GM20431 (cell line): ENCODE data around the gene ZDHHC1.

Source experiments
- in situ Hi-C: fragments of 300-500 bp; cut with MseI, MboI; formaldehyde crosslinking; loops from one replicate; pipeline ENCODE4 v1.15.0; 2020; ENCODE audit warnings: low sequenced_read_pairs; ENCODE audit not compliant: unreplicated experiment

Gene ZDHHC1

DNA sequence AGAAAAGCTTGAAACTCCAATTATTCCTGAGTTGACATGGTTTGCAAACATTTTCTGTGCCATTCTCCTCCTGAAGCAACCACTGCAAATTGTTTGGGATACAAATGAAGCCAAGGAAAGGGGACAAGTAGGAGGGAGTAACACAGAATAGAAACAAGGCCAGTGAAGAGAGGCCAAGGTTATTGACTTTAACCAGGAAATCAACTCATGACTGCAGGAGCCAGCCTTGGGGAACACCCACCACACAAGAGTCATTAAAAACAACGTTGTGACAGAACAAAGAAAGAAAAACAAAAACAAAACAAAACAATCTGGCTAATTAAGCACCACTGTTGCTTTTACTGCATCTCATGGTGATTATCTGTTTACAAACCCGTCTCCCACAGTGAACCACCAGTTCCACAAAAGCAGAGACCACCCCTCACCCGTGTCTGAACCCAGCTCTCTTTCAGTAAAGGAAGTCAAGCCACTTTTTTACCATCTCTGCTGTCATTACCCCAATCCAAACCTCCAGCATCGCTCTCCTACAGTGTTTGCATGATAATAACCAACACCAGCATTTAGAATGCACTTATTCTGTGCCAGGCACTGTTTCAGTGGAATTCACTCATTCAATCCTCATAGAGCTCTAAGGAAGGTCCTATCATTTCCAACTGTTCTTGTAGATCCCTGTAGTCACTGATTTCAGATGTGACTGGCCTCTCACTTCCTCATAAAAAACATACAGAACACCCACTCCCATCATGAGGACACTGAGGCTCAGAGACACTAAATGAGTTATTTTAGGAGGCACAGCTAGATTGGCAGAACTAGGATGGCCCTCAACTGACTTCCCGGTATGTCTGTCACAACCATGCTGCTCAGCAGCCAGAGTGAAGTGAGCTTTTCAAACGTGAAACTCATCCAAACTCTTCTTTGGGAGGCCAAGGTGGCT is 2.0 kb downstream of the ZDHHC1 start:
- in situ Hi-C loops: no loop called here

- in situ Hi-C loops: no loop called here
These were observed 4.0 kb downstream of the ZDHHC1 start for GRCh38 chr16:67412294-67412693.

DNA sequence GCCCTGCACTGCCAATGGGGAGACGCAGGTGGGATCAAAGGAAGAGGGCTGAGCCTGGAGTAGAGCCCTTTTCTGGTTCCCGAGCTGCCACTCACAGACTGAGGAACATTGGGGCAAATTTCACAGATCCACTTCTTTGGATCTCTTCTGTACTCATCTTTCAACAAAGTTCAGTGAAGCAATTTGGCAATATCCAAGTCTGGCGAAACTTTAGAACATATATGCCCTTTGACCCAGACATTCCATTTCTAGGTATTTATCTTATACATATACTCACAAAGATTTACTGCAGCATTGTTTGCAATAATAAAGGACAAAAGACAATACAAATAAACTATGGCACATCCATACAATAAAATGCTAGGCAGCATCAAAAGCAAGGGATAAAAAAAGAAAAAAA is 4.9 kb downstream of the ZDHHC1 start:
- in situ Hi-C loops: no loop called here

DNA sequence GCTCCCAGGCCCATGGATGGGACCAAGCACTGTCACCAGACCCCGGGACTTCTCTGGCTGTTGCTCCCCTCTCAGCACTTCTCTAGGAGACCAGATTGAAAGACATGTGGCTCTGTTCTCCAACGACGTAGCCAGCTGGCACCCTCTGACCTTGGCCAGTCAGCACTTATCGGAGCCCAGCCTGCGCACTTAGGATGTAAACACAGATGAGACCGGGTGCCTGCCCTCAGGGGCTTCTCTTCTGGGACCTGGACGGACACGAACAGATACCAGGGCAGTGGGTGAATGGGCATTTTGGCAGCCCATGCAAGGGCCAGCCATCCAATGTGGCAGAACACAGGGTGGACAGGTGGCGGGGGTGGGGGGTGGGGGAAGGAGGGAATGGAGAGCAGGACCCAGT is 6.6 kb downstream of the ZDHHC1 start:
- in situ Hi-C loops: no loop called here

- in situ Hi-C loops: no loop called here
These were observed 8.4 kb downstream of the ZDHHC1 start for GRCh38 chr16:67407788-67408452.

GRCh38 chr16:67407176-67407787 is 9.0 kb downstream of the ZDHHC1 start:
- in situ Hi-C loops: no loop called here

DNA sequence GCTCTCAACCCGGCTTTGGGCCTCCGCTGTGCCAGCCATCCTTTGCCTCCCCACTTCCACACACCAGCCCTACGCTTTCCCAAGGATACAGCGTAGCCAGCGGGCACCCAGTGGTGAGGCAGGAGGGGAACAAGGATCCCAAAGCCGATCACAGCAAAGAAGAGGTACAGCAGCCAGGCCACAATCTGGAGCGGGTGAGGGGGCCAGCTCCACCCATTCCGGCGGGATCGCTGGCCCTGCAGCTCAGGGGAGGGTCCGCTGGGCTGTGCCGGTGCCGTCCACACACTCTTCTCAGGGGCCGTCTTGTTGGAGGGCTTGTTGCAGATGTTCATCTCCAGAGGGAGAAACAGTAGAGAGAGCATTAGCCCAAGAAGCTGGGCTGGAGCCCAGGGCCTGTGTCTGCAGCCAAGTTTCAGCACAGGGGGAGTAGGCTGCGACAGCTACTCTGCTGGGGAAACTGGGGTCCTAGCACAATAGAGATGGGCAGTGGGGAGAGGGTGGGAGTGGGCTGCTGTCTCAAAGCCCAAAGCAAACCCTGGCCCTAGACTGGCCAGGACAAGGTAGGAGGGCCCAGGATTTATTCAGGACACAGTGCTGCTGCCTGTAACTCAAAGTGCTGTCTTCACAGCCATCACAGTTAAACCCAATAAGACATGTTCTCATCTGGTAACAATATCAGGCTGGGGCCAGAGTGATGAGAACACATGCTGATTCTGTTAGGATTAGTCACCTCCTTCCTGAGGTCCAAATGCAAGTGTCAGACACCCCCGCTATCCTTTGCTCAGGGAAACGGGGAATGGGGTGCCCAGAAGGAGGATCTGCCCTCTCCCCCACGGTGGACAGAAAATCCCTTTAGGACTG is 9.9 kb downstream of the ZDHHC1 start:
- in situ Hi-C loops: no loop called here

GRCh38 chr16:67405336-67405735 is 10.9 kb downstream of the ZDHHC1 start:
- in situ Hi-C loops: no loop called here

- in situ Hi-C loops: no loop called here
These were observed 11.5 kb downstream of the ZDHHC1 start for GRCh38 chr16:67404740-67405226.

DNA sequence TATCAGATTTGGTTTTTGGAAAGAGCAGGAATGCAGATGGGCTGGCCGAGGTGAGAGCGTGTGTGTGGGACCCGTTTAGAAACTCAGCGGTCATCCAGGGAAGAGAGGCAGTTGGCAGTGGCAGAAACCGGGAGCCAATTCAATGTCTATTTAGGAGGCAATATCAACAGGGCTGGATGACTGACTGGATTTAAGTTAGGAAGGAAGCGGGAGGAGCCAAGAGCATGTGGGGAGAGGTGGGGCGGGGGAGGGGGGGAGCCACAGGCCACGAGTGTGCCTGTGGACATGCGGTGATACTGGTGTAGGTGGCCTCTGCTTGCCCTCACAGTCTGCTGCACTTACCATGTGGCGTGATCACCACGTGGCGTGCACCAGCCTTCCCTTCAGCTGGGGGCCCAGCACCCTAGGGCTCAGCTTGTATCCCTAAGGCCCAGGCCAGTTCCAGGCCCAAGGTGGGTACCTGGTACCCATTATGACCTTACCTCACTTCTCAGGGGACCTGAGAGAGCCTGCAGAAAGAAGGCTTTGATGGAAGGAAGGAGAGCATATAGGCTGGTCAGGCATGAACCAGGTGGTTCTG is 12.2 kb downstream of the ZDHHC1 start:
- in situ Hi-C loops: no loop called here

GRCh38 chr16:67400901-67401300 is 15.4 kb downstream of the ZDHHC1 start:
- in situ Hi-C loops: no loop called here

- in situ Hi-C loops: no loop called here
These were observed 16.2 kb downstream of the ZDHHC1 start for GRCh38 chr16:67399749-67400704.

- in situ Hi-C loops: no loop called here
These were observed 17.0 kb downstream of the ZDHHC1 start for GRCh38 chr16:67399218-67399733.

DNA sequence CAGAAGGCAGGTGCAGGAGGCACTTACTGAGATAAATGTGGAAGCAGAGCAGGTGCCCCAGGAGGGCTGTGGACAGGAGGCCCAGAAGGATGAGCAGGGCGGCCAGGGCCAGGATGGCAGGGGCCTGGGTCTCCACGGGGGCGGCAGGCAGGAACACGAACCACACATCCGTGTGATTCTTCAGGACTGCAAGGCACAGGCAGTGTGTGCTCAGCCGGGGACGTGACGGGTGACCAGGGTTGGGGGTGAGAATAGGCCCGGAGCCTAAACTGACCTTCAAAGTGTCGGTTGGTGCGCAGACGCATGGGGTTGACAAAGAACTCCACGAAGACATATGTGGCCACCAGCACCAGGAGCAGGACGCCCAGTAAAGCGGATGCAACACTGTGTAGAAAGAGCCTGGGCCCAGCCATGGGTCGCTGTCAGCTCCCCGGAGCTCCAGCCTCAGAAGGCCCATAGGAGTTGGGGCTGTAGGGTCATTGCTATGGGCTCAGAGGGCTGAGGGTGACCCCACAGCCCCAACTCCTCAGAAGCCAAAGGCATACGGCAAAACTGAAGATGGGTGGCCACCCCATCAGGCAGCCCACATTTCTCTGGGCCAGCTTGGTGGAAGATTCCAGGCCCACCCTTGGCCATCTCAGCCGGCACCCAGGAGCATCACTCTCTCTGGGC is 17.6 kb downstream of the ZDHHC1 start:
- in situ Hi-C loops: no loop called here

- in situ Hi-C loops: no loop called here
These were observed 18.3 kb downstream of the ZDHHC1 start for GRCh38 chr16:67397812-67398545.

DNA sequence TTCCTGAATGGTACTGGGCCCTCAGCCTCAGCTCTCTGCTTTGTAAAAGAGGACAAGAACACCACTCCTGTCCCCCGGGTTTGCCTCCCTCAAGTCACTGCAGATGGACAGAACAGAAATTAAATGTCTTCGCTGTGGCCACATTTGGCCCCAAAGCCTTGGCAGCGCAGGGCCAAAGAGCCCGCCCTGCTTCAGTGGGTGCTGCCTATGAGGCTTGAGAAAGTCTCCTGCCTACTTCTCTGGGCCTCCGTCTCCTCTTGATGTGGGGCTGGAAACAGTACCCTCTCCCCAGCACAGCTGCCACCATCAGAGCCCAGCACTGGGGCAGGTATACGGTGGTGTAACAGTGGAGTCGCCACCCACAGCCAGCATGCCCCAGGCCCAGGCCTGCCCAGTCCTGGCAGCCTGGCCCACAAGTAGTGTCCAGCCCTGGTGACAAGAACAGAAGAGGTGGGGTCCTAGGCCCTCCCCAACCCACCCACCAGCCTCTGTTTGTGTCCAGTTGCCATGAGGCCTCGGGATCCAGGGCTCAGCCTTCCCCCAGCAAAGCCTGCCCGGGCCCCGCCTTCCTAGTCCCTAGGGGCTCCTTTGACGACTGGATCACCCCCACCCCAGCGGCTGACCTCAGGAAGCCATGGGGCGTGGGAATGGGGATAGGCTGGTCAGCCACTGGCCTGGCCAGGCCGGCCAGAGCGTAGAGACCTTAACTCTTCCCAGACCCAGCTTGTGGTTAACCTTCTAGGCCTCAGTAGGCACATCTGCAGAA is 19.1 kb downstream of the ZDHHC1 start:
- in situ Hi-C loops: no loop called here
